ENCODE data around the gene ZNF474. TPM values are rescaled to one million over a fixed set of nuclear protein-coding genes. Genes with fewer than 3 reads are reported as not detected.

The ZNF474 gene
- total and polyA plus RNA-seq, 2 of the 4 experiments (the other 2 are of a cell fraction): 0.24 to 0.54 TPM

- no peaks in the 10 kb centered on the region for H3K9me3 ChIP-seq (ENCODE audit: control insufficient read depth, insufficient read depth, low read length)
- no peak overlapping the region; a peak in 1 of 4 replicates for H4K8ac ChIP-seq (ENCODE audit: low read depth in 2 of 2, low read length in 2 of 2)
- H3K23ac ChIP-seq (ENCODE audit: low read depth, low read length): no peak overlapping the region
- POLR2A ChIA-PET (ENCODE audit: unreplicated experiment): no interaction called here
- no peaks in the 10 kb centered on the region for H3K36me3 ChIP-seq (ENCODE audit: control insufficient read depth, insufficient read depth, low read length)
- H3K14ac ChIP-seq (replicated peaks; ENCODE audit: low read depth, low read length): no peak overlapping the region
- peak overlapping the region; percentile 71; the same call in 1 of the 2 replicates for H2BK120ac ChIP-seq (ENCODE audit: low read depth, low read length)
- CTCF ChIA-PET: no interaction called here
- H2BK5ac ChIP-seq (ENCODE audit: low read depth, low read length, poor library complexity, severe bottlenecking): peak overlapping the region; percentile 56
- ATAC-seq (ENCODE audit: low read depth) (no peak), DNase-seq (no peak)
- H3K4me3 ChIP-seq (ENCODE audit: insufficient read depth, low read depth, low read length): no peak overlapping the region
- H2AFZ ChIP-seq (replicated peaks; ENCODE audit: low read length, poor library complexity): no peak overlapping the region
- peak overlapping the region; percentile 49; the same call in 1 of the 2 replicates for H3K18ac ChIP-seq (ENCODE audit: low read depth, low read length)
- peak overlapping the region; percentile 80; the same call in 1 of the 2 replicates for H4K5ac ChIP-seq (ENCODE audit: low read depth, low read length)
- H4K20me1 ChIP-seq (ENCODE audit: insufficient read depth, low read length): no peaks in the 10 kb centered on the region
- no peak overlapping the region for H2AK9ac ChIP-seq (replicated peaks; ENCODE audit: low read depth, low read length, poor library complexity)
- H3K27me3 ChIP-seq (ENCODE audit: control insufficient read depth, insufficient read depth, low read length): no peaks in the 10 kb centered on the region
- peak overlapping the region; percentile 32; the same call in 1 of the 2 replicates for H3K4ac ChIP-seq (ENCODE audit: low read depth, low read length)
- dilution Hi-C loops (cut with HindIII; ENCODE audit: low sequenced_read_pairs, unreplicated experiment) (no loop called here), intact Hi-C loops (cut with micrococcal nuclease) (no loop called here), in situ Hi-C loops (cut with MboI; ENCODE audit: low sequenced_read_pairs) (no loop called here)
- peak overlapping the region; percentile 40; the same call in 1 of the 2 replicates for H2BK20ac ChIP-seq (ENCODE audit: low read depth, low read length)
- H2BK15ac ChIP-seq (ENCODE audit: low read depth, low read length): peak overlapping the region; percentile 54; the same call in 1 of the 3 replicates
- H3K9ac ChIP-seq (ENCODE audit: low read depth, low read length): no peak overlapping the region
- no peak overlapping the region for H3K56ac ChIP-seq (ENCODE audit: extremely low read depth, insufficient read depth, low read length)
- H3K4me1 ChIP-seq (ENCODE audit: control insufficient read depth, insufficient read depth, low read length): peaks cover 11% of the 10 kb centered on the region
- H4K91ac ChIP-seq (ENCODE audit: insufficient read depth, low read depth, low read length): peak overlapping the region; percentile 51; the same call in 1 of the 2 replicates
- WGBS, 2 experiments (ENCODE audit: extremely low coverage in 2 of 2, insufficient read length in 1 of 2): no CpG with 5 or more reads among the region's 4 CpGs
- peaks cover 10% of the 10 kb centered on the region for H3K9me1 ChIP-seq (ENCODE audit: insufficient read depth, low read length)
- H3K4me2 ChIP-seq (ENCODE audit: low read depth, low read length): no peak overlapping the region
- BruUV-seq (replicated peaks): no TSS peak
- H3K27ac ChIP-seq (ENCODE audit: insufficient read depth, low read length): no peak overlapping the region
- peaks cover 0 to 11% of the 10 kb centered on the region in 2 experiments; a peak in 2 of 4 replicates for H3K79me1 ChIP-seq (ENCODE audit: low read depth in 1 of 2, low read length in 2 of 2)
- H2AK5ac ChIP-seq (ENCODE audit: low read depth, low read length): no peak overlapping the region; the same call in 1 of the 2 replicates
- TF ChIP-seq RCOR1 (IDR thresholded peaks at IDR 0.05; ENCODE audit: insufficient replicate concordance, low read length): no peak
- TF ChIP-seq RAD21 (IDR thresholded peaks at IDR 0.05; ENCODE audit: low read length): no peak
- no peak for TF ChIP-seq CHD1 (IDR thresholded peaks at IDR 0.05; ENCODE audit: low read depth, low read length)
- no peak for TF ChIP-seq USF2 (IDR thresholded peaks at IDR 0.05; ENCODE audit: low read depth, low read length)
These were observed 40.2 kb downstream of the ZNF474 start for GRCh38 chr5:122169350-122170103.
